ENCODE data around the gene SGTA. TPM values are rescaled to one million over a fixed set of nuclear protein-coding genes. Genes with fewer than 3 reads are reported as not detected.
A peak's percentile ranks its signal among the peaks of the same experiment; 100 is the strongest.
"Not testable (repeated sequence)": the region's sequence is repeated elsewhere in the genome, so short reads cannot be mapped to it uniquely, and the experiment has no call there.

Gene SGTA
- total RNA-seq, 2 experiments from 2014 or later = 45.6 to 46.2 TPM

GRCh38 chr19:2796659-2797266 lies 13.7 kb upstream of the SGTA start:
- Mint-ChIP-seq H3K27ac (no peak overlapping the region), H3K9me3 (no peaks in the 10 kb centered on the region), H3K4me1 (ENCODE audit: low read depth) (no peaks in the 10 kb centered on the region), H3K27me3 (no peaks in the 10 kb centered on the region), H3K4me3 (no peak overlapping the region), H3K36me3 (peaks cover 37% of the 10 kb centered on the region)
- CTCF ChIA-PET = interaction anchor here (1.2 kb wide), 1 partner anchor 148 kb away, joined by 3 read pairs; no protein-coding TSS in a partner anchor
- POLR2A ChIA-PET = no interaction called here
- DNase-seq = no peak
- intact Hi-C loops (cut with micrococcal nuclease) = no loop called here

- DNase-seq = no peak
- H3K27me3 Mint-ChIP-seq = no peaks in the 10 kb centered on the region
- H3K4me1 Mint-ChIP-seq (ENCODE audit: low read depth) = no peaks in the 10 kb centered on the region
- CTCF ChIA-PET = interaction anchor here (1.2 kb wide), 1 partner anchor 148 kb away, joined by 3 read pairs; no protein-coding TSS in a partner anchor
- POLR2A ChIA-PET = no interaction called here
- H3K27ac Mint-ChIP-seq = no peak overlapping the region
- intact Hi-C loops (cut with micrococcal nuclease) = no loop called here
- H3K36me3 Mint-ChIP-seq = peaks cover 31% of the 10 kb centered on the region
- H3K4me3 Mint-ChIP-seq = no peak overlapping the region
- no peaks in the 10 kb centered on the region for H3K9me3 Mint-ChIP-seq
Observed at GRCh38 chr19:2795827-2796658, 13.0 kb upstream of the SGTA start.

GRCh38 chr19:2793577-2793976 lies 10.5 kb upstream of the SGTA start:
- Mint-ChIP-seq H3K4me3 (no peak overlapping the region), H3K27me3 (no peaks in the 10 kb centered on the region), H3K36me3 (peaks cover 31% of the 10 kb centered on the region), H3K4me1 (ENCODE audit: low read depth) (peaks cover 7% of the 10 kb centered on the region), H3K9me3 (no peaks in the 10 kb centered on the region), H3K27ac (no peak overlapping the region)
- DNase-seq = no peak
- CTCF ChIA-PET = interaction anchor here (0.9 kb wide), 1 partner anchor 93 kb away, joined by 4 read pairs; no protein-coding TSS in a partner anchor
- POLR2A ChIA-PET = no interaction called here
- intact Hi-C loops (cut with micrococcal nuclease) = no loop called here

GRCh38 chr19:2793126-2793525 lies 10.1 kb upstream of the SGTA start:
- intact Hi-C loops (cut with micrococcal nuclease) = no loop called here
- DNase-seq = no peak
- Mint-ChIP-seq H3K27me3 (no peaks in the 10 kb centered on the region), H3K4me3 (no peak overlapping the region), H3K9me3 (no peaks in the 10 kb centered on the region), H3K4me1 (ENCODE audit: low read depth) (peaks cover 9% of the 10 kb centered on the region), H3K36me3 (peaks cover 31% of the 10 kb centered on the region), H3K27ac (no peak overlapping the region)
- ChIA-PET POLR2A (no interaction called here), CTCF (no interaction called here)

- intact Hi-C loops (cut with micrococcal nuclease); CTCF ChIA-PET; H3K27ac Mint-ChIP-seq; POLR2A ChIA-PET; DNase-seq; H3K9me3 Mint-ChIP-seq; H3K4me3 Mint-ChIP-seq; H3K27me3 Mint-ChIP-seq: not testable (repeated sequence)
- Mint-ChIP-seq H3K36me3 (peaks cover 30% of the 10 kb centered on the region), H3K4me1 (ENCODE audit: low read depth) (peaks cover 11% of the 10 kb centered on the region)
Observed at GRCh38 chr19:2792666-2793065, 9.6 kb upstream of the SGTA start.

- no peak overlapping the region for H3K4me3 Mint-ChIP-seq
- POLR2A ChIA-PET = no interaction called here
Observed at GRCh38 chr19:2791876-2792275, 8.8 kb upstream of the SGTA start.

GRCh38 chr19:2791440-2791839 lies 8.4 kb upstream of the SGTA start:
- POLR2A ChIA-PET = no interaction called here
- intact Hi-C loops (cut with micrococcal nuclease) = no loop called here
- Mint-ChIP-seq H3K4me1 (ENCODE audit: low read depth) (peaks cover 19% of the 10 kb centered on the region), H3K4me3 (no peak overlapping the region), H3K27ac (no peak overlapping the region), H3K27me3 (no peaks in the 10 kb centered on the region), H3K36me3 (peaks cover 31% of the 10 kb centered on the region), H3K9me3 (no peaks in the 10 kb centered on the region)
- CTCF ChIA-PET = no interaction called here
- no peak for DNase-seq

More at GRCh38 chr19:2791876-2792275, 8.8 kb upstream of the SGTA start:
- Mint-ChIP-seq H3K9me3 (no peaks in the 10 kb centered on the region), H3K27me3 (no peaks in the 10 kb centered on the region), H3K36me3 (peaks cover 31% of the 10 kb centered on the region), H3K27ac (no peak overlapping the region), H3K4me1 (ENCODE audit: low read depth) (peaks cover 18% of the 10 kb centered on the region)
- CTCF ChIA-PET = no interaction called here
- intact Hi-C loops (cut with micrococcal nuclease) = no loop called here
- DNase-seq = no peak

GRCh38 chr19:2790557-2791271 lies 7.6 kb upstream of the SGTA start:
- Mint-ChIP-seq H3K27me3 (no peaks in the 10 kb centered on the region), H3K36me3 (peaks cover 25% of the 10 kb centered on the region), H3K9me3 (no peaks in the 10 kb centered on the region), H3K4me3 (no peak overlapping the region), H3K27ac (no peak overlapping the region), H3K4me1 (ENCODE audit: low read depth) (peaks cover 25% of the 10 kb centered on the region)
- ChIA-PET POLR2A (no interaction called here), CTCF (no interaction called here)
- intact Hi-C loops (cut with micrococcal nuclease) = no loop called here
- no peak for DNase-seq

- POLR2A ChIA-PET = no interaction called here
- CTCF ChIA-PET = no interaction called here
- peaks cover 25% of the 10 kb centered on the region for H3K4me1 Mint-ChIP-seq (ENCODE audit: low read depth)
- peaks cover 23% of the 10 kb centered on the region for H3K36me3 Mint-ChIP-seq
- H3K4me3 Mint-ChIP-seq = no peak overlapping the region
- no peaks in the 10 kb centered on the region for H3K9me3 Mint-ChIP-seq
- no peak for DNase-seq
- intact Hi-C loops (cut with micrococcal nuclease) = no loop called here
- no peaks in the 10 kb centered on the region for H3K27me3 Mint-ChIP-seq
- no peak overlapping the region for H3K27ac Mint-ChIP-seq
Observed at GRCh38 chr19:2790194-2790556, 7.1 kb upstream of the SGTA start.

- Mint-ChIP-seq H3K27me3 (no peaks in the 10 kb centered on the region), H3K27ac (no peak overlapping the region)
- intact Hi-C loops (cut with micrococcal nuclease) = loop anchor here (10.0 kb wide), 1 partner anchor 717 kb away; the partner anchor contains the start of genes DOHH and FZR1
Observed at GRCh38 chr19:2788237-2788636, 5.2 kb upstream of the SGTA start.

GRCh38 chr19:2787115-2787514 lies 4.0 kb upstream of the SGTA start:
- no peak for DNase-seq
- Mint-ChIP-seq H3K9me3 (no peaks in the 10 kb centered on the region), H3K27ac (no peak overlapping the region), H3K4me1 (ENCODE audit: low read depth) (peaks cover 43% of the 10 kb centered on the region), H3K27me3 (no peaks in the 10 kb centered on the region), H3K36me3 (peaks cover 11% of the 10 kb centered on the region), H3K4me3 (peak overlapping the region; percentile 45)
- intact Hi-C loops (cut with micrococcal nuclease) = loop anchor here (10.0 kb wide), 1 partner anchor 718 kb away; the partner anchor contains the start of genes DOHH and FZR1
- ChIA-PET CTCF (interaction anchor here (1.3 kb wide), 1 partner anchor 138 kb away, joined by 4 read pairs; no protein-coding TSS in a partner anchor), POLR2A (no interaction called here)

More at GRCh38 chr19:2788237-2788636, 5.2 kb upstream of the SGTA start:
- peaks cover 38% of the 10 kb centered on the region for H3K4me1 Mint-ChIP-seq (ENCODE audit: low read depth)
- peaks cover 15% of the 10 kb centered on the region for H3K36me3 Mint-ChIP-seq
- no peak for DNase-seq
- no peak overlapping the region for H3K4me3 Mint-ChIP-seq
- no peaks in the 10 kb centered on the region for H3K9me3 Mint-ChIP-seq
- ChIA-PET POLR2A (no interaction called here), CTCF (interaction anchor here (1.3 kb wide), 1 partner anchor 140 kb away, joined by 4 read pairs; no protein-coding TSS in a partner anchor)

Data from activated CD4-positive, alpha-beta memory T cell treated with anti-CD3 and anti-CD28 coated beads for 36 hours (primary cell).